CD14-positive monocyte (primary cell): ENCODE data around the gene GRIP1. TPM values are rescaled to one million over a fixed set of nuclear protein-coding genes. Genes with fewer than 3 reads are reported as not detected.

ENCODE experiments used
- DNase-seq, 3 donors: peaks; one replicate each; pipeline ENCODE4 v3.0.0-alpha.2; 2011 to 2022
- H2AFZ ChIP-seq: 2 replicates; pipeline ENCODE4 v1.6.0; 2012; ENCODE audit warnings: mild to moderate bottlenecking, low read depth, low read length, inconsistent platforms; ENCODE audit not compliant: insufficient read depth, poor library complexity, severe bottlenecking
- H3K27ac ChIP-seq, 2 donors: 1 replicate in 1 of 2; 2 replicates in 1 of 2; pipeline ENCODE4 v1.5.1; 2012 to 2013; ENCODE audit warnings: low read length in 2 of 2, control low read depth in 1 of 2, inconsistent platforms in 1 of 2, low read depth in 1 of 2, mild to moderate bottlenecking in 1 of 2
- H3K27me3 ChIP-seq, 2 donors: one replicate each; pipeline versions ENCODE4 v1.6.0 to v1.6.1; 2011 to 2013; ENCODE audit warnings: low read length in 2 of 2; ENCODE audit not compliant: control insufficient read depth in 2 of 2, insufficient read depth in 2 of 2
- H3K36me3 ChIP-seq, 2 donors: replicated peaks in 1 of 2; 1 replicate in 1 of 2; 2 replicates in 1 of 2; pipeline versions ENCODE4 v1.5.1 to v1.6.1; 2012 to 2013; ENCODE audit warnings: low read length in 2 of 2, control low read depth in 1 of 2, inconsistent platforms in 1 of 2, mild to moderate bottlenecking in 1 of 2; ENCODE audit not compliant: insufficient read depth in 2 of 2, control insufficient read depth in 1 of 2
- H3K4me1 ChIP-seq, 2 donors: 1 replicate in 1 of 2; 2 replicates in 1 of 2; pipeline versions ENCODE4 v1.5.1 to v1.6.1; 2012 to 2013; ENCODE audit warnings: low read length in 2 of 2, control low read depth in 1 of 2, inconsistent platforms in 1 of 2, mild to moderate bottlenecking in 1 of 2, moderate library complexity in 1 of 2; ENCODE audit not compliant: insufficient read depth in 2 of 2, control insufficient read depth in 1 of 2
- H3K4me2 ChIP-seq: replicated peaks from 2 replicates; pipeline ENCODE3; 2012; ENCODE audit warnings: low read length, moderate library complexity, mild to moderate bottlenecking; ENCODE audit not compliant: poor library complexity, severe bottlenecking; ENCODE audit errors: extremely low read depth
- H3K4me3 ChIP-seq, 3 experiments: fragments of 200-600 bp in 1 of 3; sonication (generic) in 1 of 3; replicated peaks in 1 of 3; 1 replicate in 2 of 3; 2 replicates in 1 of 3; pipeline ENCODE4 v1.5.1; 2011 to 2013; ENCODE audit warnings: low read length in 3 of 3, mild to moderate bottlenecking in 3 of 3, control low read depth in 2 of 3, low read depth in 2 of 3, inconsistent platforms in 1 of 3, moderate library complexity in 1 of 3
- H3K79me2 ChIP-seq: 2 replicates; pipeline ENCODE4 v1.6.0; 2012; ENCODE audit warnings: mild to moderate bottlenecking, control low read depth, inconsistent platforms, low read length, moderate library complexity; ENCODE audit not compliant: insufficient read depth
- H3K9ac ChIP-seq: 2 replicates; pipeline ENCODE4 v1.6.0; 2017; ENCODE audit warnings: low read length, mild to moderate bottlenecking; ENCODE audit not compliant: insufficient read depth, poor library complexity, severe bottlenecking
- H3K9me3 ChIP-seq, 2 donors: replicated peaks in 1 of 2; 1 replicate in 1 of 2; 2 replicates in 1 of 2; pipeline versions ENCODE4 v1.5.1 to v1.6.1; 2012 to 2013; ENCODE audit warnings: low read length in 2 of 2, control low read depth in 1 of 2; ENCODE audit not compliant: control insufficient read depth in 1 of 2, insufficient read depth in 1 of 2
- H4K20me1 ChIP-seq: 2 replicates; pipeline ENCODE4 v1.6.0; 2012; ENCODE audit warnings: mild to moderate bottlenecking, low read length, control low read depth, moderate library complexity; ENCODE audit not compliant: insufficient read depth
- H3K27ac Mint-ChIP-seq, 7 donors: one replicate each; pipeline ENCODE4 v1.8.0; 2020; ENCODE audit warnings: mild to moderate bottlenecking in 7 of 7, mixed read lengths in 7 of 7, moderate library complexity in 6 of 7, inconsistent platforms in 2 of 7
- H3K27me3 Mint-ChIP-seq, 3 donors: one replicate each; pipeline ENCODE4 v1.8.0; 2021 to 2022; ENCODE audit warnings: low read depth in 3 of 3, mild to moderate bottlenecking in 3 of 3, mixed read lengths in 3 of 3, moderate library complexity in 3 of 3, inconsistent platforms in 1 of 3
- H3K36me3 Mint-ChIP-seq, 2 donors: one replicate each; pipeline ENCODE4 v1.8.0; 2020; ENCODE audit warnings: mixed read lengths in 2 of 2, inconsistent platforms in 1 of 2, mild to moderate bottlenecking in 1 of 2
- H3K4me1 Mint-ChIP-seq: one replicate; pipeline ENCODE4 v1.8.0; 2020; ENCODE audit warnings: mild to moderate bottlenecking, mixed read lengths
- H3K4me3 Mint-ChIP-seq, 2 donors: one replicate each; pipeline ENCODE4 v1.8.0; 2020; ENCODE audit warnings: mild to moderate bottlenecking in 2 of 2, mixed read lengths in 2 of 2, moderate library complexity in 1 of 2
- H3K9me3 Mint-ChIP-seq, 7 donors: one replicate each; pipeline ENCODE4 v1.8.0; 2020 to 2022; ENCODE audit warnings: mixed read lengths in 7 of 7, mild to moderate bottlenecking in 6 of 7, moderate library complexity in 6 of 7, inconsistent platforms in 2 of 7
- CTCF ChIP-seq: fragments of 200-600 bp; IDR thresholded peaks from one replicate; pipeline ENCODE4 v1.8.0; 2022; ENCODE audit warnings: antibody characterized with exemption, mild to moderate bottlenecking
- WGBS: methylation state at CpG from one replicate; pipeline ENCODE4 v1.1.5; 2013; ENCODE audit warnings: missing lambda C conversion rate; ENCODE audit not compliant: insufficient coverage; 5-methylcytosine and 5-hydroxymethylcytosine counted together
- intact Hi-C, 2 donors: fragments of 100-400 bp; cut with micrococcal nuclease; formaldehyde crosslinking; loops; one replicate each; pipeline versions ENCODE4 v1.15.0 to v1.15.1; 2023
- polyA plus RNA-seq, 3 donors: library from polyadenylated mRNA; depleted of rRNA in 1 of 3; unstranded in 2 of 3; stranded (reverse) in 1 of 3; fragments of 300-500 nt in 2 of 3; fragments of >200 nt in 1 of 3; fragmentation: Illumina TruSeq in 2 of 3; gene quantifications; 1 replicate in 2 of 3; 2 replicates in 1 of 3; pipeline ENCODE4 v1.2.3, GENCODE V29; 2012 to 2021

GRIP1 gene
- polyA plus RNA-seq, 3 donors: 0.21 TPM; not detected in 2

GRCh38 chr12:66500841-66501240, 178.0 kb downstream of the GRIP1 start:
- no peak overlapping the region for H3K4me2 ChIP-seq
- H3K9ac ChIP-seq: no peak overlapping the region
- no peaks in the 10 kb centered on the region for H3K4me1 ChIP-seq
- Mint-ChIP-seq H3K27me3 (peaks cover 0 to 3% (median 1%) of the 10 kb centered on the region in 3 donors), H3K4me1 (no peaks in the 10 kb centered on the region), H3K9me3 (peaks cover 0 to 3% (median 0%) of the 10 kb centered on the region in 7 donors), H3K36me3 (no peaks in the 10 kb centered on the region), H3K4me3 (no peak overlapping the region), H3K27ac (no peak overlapping the region)
- no peaks in the 10 kb centered on the region for H3K36me3 ChIP-seq
- no peak for TF ChIP-seq CTCF
- H2AFZ ChIP-seq: no peak overlapping the region
- intact Hi-C loops: no loop called here
- no peak overlapping the region for H3K4me3 ChIP-seq
- H4K20me1 ChIP-seq: no peaks in the 10 kb centered on the region
- H3K27ac ChIP-seq: no peak overlapping the region
- WGBS: 100% methylated on average over 1 of the region's 1 CpG
- H3K9me3 ChIP-seq: no peaks in the 10 kb centered on the region
- H3K79me2 ChIP-seq: no peaks in the 10 kb centered on the region
- no peaks in the 10 kb centered on the region for H3K27me3 ChIP-seq
- DNase-seq: no peak

GRCh38 chr12:66500091-66500490, 178.8 kb downstream of the GRIP1 start:
- peaks cover 0 to 3% (median 1%) of the 10 kb centered on the region in 3 donors for H3K27me3 Mint-ChIP-seq
- WGBS: 67% methylated on average over 1 of the region's 3 CpGs
- no peak overlapping the region for H3K27ac Mint-ChIP-seq
- H3K9me3 ChIP-seq: no peaks in the 10 kb centered on the region
- no peaks in the 10 kb centered on the region for H3K36me3 ChIP-seq
- intact Hi-C loops: no loop called here
- no peaks in the 10 kb centered on the region for H3K4me1 ChIP-seq
- H3K79me2 ChIP-seq: no peaks in the 10 kb centered on the region
- TF ChIP-seq CTCF: no peak
- no peaks in the 10 kb centered on the region for H3K4me1 Mint-ChIP-seq
- no peak overlapping the region for H2AFZ ChIP-seq
- no peaks in the 10 kb centered on the region for H3K27me3 ChIP-seq
- H3K9me3 Mint-ChIP-seq: peaks cover 0 to 3% (median 0%) of the 10 kb centered on the region in 7 donors
- no peak for DNase-seq
- no peak overlapping the region for H3K4me3 ChIP-seq
- H3K4me2 ChIP-seq: no peak overlapping the region
- no peak overlapping the region for H3K9ac ChIP-seq
- no peaks in the 10 kb centered on the region for H3K36me3 Mint-ChIP-seq
- H4K20me1 ChIP-seq: no peaks in the 10 kb centered on the region
- no peak overlapping the region for H3K27ac ChIP-seq
- H3K4me3 Mint-ChIP-seq: no peak overlapping the region
